ENCODE data around the gene CTNNBL1. TPM values are rescaled to one million over a fixed set of nuclear protein-coding genes. Genes with fewer than 3 reads are reported as not detected.
A peak's percentile ranks its signal among the peaks of the same experiment; 100 is the strongest.

The CTNNBL1 gene
- total and polyA plus RNA-seq, 2 experiments from 2014 or later, result 36.3 to 68.7 TPM

GRCh38 chr20:37693242-37693634 lies 592 bp upstream of the CTNNBL1 start:
- Mint-ChIP-seq H3K27me3 (ENCODE audit: insufficient read depth, low read depth, poor library complexity) (peaks cover 10% of the 10 kb centered on the region), H3K36me3 (ENCODE audit: low read depth) (no peaks in the 10 kb centered on the region; the same call in 2 of the 3 replicates), H3K4me1 (peaks cover 8% of the 10 kb centered on the region), H3K9me3 (no peaks in the 10 kb centered on the region), H3K27ac (no peak overlapping the region), H3K4me3 (peak overlapping the region; percentile 99)
- no peak overlapping the region for H3K27ac ChIP-seq (ENCODE audit: low read depth)
- H3F3A ChIP-seq (replicated peaks; ENCODE audit: low read depth), result no peaks in the 10 kb centered on the region
- H3K79me2 ChIP-seq (replicated peaks; ENCODE audit: insufficient read depth), result peaks cover 38% of the 10 kb centered on the region
- no peaks in the 10 kb centered on the region for H3K36me3 ChIP-seq (ENCODE audit: insufficient read depth)
- H2AFZ ChIP-seq, result peak overlapping the region; percentile 99
- H3K4me1 ChIP-seq (ENCODE audit: insufficient read depth), result peaks cover 6% of the 10 kb centered on the region
- H3K4me3 ChIP-seq, result peak overlapping the region; percentile 96
- ATAC-seq (no peak), DNase-seq (ENCODE audit: low spot score) (no peak)
- no peaks in the 10 kb centered on the region for H3K9me2 ChIP-seq (ENCODE audit: insufficient read depth)
- TF ChIP-seq STAT1 (IDR thresholded peaks at IDR 0.05; ENCODE audit: unreplicated experiment) (no peak), ZNF462 (CRISPR knock-in tag; IDR thresholded peaks at IDR 0.05) (no peak), ZNF114 (CRISPR knock-in tag; IDR thresholded peaks at IDR 0.05) (no peak), ETS1 (IDR thresholded peaks at IDR 0.05) (no peak), CTCF (conservative IDR thresholded peaks at IDR 0.05; ENCODE audit: low read depth in 2 of 2) (no peak), EZH2phosphoT487 (IDR thresholded peaks at IDR 0.05; ENCODE audit: unreplicated experiment) (no peak), NANOG (IDR thresholded peaks at IDR 0.05; ENCODE audit: borderline replicate concordance) (no peak), CREB1 (CRISPR knock-in tag; IDR thresholded peaks at IDR 0.05; ENCODE audit: low read depth) (no peak), JUNB (IDR thresholded peaks at IDR 0.05; ENCODE audit: unreplicated experiment) (no peak), REST (IDR thresholded peaks at IDR 0.05; ENCODE audit: unreplicated experiment) (no peak), ZNF331 (CRISPR knock-in tag; IDR thresholded peaks at IDR 0.05; ENCODE audit: low read depth) (no peak), EZH2 (IDR thresholded peaks at IDR 0.05; ENCODE audit: low read depth, unreplicated experiment) (no peak), POLR2AphosphoS5 (IDR thresholded peaks at IDR 0.05; ENCODE audit: low read depth) (no peak)
- peaks cover 11% of the 10 kb centered on the region; the same call in 1 of the 2 replicates for H4K20me1 ChIP-seq (replicated peaks; ENCODE audit: insufficient read depth)
- H3K4me2 ChIP-seq, result peak overlapping the region; percentile 93
- H3K27me3 ChIP-seq (ENCODE audit: insufficient read depth), result no peaks in the 10 kb centered on the region

All from GM23338 (cell line).